ENCODE results near the gene VSIG10.

GRCh38 chr12:118145798-118146156, 42.0 kb upstream of the VSIG10 start:
- no peak for TF ChIP-seq CTCF (IDR thresholded peaks at IDR 0.05 in 4 of 5, conservative IDR thresholded peaks at IDR 0.05 in 1 of 5)
- TF ChIP-seq POLR2A (IDR thresholded peaks at IDR 0.05) = no peak

All from gastrocnemius medialis (tissue), 4 donors.